GM06990 (cell line): ENCODE data around the gene EEF2K.

Source experiments
- DNase-seq: peaks from one replicate; pipeline ENCODE4 v3.0.0-alpha.2; 2011; ENCODE audit not compliant: insufficient read length; ENCODE audit errors: extremely low read depth
- H3K27me3 ChIP-seq: replicated peaks from 2 replicates; pipeline ENCODE4 v1.6.0; 2011; ENCODE audit warnings: low read length; ENCODE audit not compliant: control insufficient read depth, insufficient read depth
- H3K36me3 ChIP-seq: 2 replicates; pipeline ENCODE4 v1.5.1; 2011; ENCODE audit warnings: low read length; ENCODE audit not compliant: control insufficient read depth, insufficient read depth
- H3K4me3 ChIP-seq: replicated peaks from 2 replicates; pipeline ENCODE4 v1.5.1; 2011; ENCODE audit warnings: low read depth, mild to moderate bottlenecking, control low read depth, low read length
- TF ChIP-seq, protein P1 (sequence below): IDR thresholded peaks from 2 replicates; pipeline ENCODE4 v1.5.1; 2011; ENCODE audit warnings: low read length, control low read depth, mild to moderate bottlenecking, inconsistent platforms; ENCODE audit not compliant: insufficient read depth, poor library complexity, severe bottlenecking

EEF2K gene

DNA sequence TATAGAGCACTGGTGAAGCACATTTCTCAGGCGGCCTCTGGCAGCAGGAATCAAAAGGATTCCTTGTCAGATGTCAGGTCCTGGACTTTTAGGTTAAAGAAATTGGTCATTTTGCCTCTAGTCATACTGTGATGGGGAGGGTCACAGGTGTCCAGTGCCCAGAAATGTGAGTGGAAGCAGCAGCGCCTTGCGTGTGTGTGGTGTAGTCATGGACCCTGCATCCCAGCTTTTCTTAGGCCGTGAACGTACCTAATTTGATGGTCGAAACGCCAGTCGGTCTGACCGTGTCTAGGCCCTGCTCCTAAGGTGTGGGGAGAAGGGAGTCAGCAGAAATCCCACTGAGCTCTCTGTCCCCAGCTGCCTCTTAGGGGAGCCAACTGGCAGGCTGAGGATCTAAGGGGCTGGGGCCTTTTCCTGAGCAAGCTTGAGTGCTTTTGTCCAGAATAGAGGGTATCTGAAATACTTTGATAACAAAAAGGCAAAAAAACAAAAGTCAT lies 123.2 kb downstream of the EEF2K start:
- TF ChIP-seq, protein P1, sequence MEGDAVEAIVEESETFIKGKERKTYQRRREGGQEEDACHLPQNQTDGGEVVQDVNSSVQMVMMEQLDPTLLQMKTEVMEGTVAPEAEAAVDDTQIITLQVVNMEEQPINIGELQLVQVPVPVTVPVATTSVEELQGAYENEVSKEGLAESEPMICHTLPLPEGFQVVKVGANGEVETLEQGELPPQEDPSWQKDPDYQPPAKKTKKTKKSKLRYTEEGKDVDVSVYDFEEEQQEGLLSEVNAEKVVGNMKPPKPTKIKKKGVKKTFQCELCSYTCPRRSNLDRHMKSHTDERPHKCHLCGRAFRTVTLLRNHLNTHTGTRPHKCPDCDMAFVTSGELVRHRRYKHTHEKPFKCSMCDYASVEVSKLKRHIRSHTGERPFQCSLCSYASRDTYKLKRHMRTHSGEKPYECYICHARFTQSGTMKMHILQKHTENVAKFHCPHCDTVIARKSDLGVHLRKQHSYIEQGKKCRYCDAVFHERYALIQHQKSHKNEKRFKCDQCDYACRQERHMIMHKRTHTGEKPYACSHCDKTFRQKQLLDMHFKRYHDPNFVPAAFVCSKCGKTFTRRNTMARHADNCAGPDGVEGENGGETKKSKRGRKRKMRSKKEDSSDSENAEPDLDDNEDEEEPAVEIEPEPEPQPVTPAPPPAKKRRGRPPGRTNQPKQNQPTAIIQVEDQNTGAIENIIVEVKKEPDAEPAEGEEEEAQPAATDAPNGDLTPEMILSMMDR: no peak
- H3K36me3 ChIP-seq: peaks cover 27% of the 10 kb centered on the region
- DNase-seq: no peak
- H3K4me3 ChIP-seq: no peak overlapping the region
- no peaks in the 10 kb centered on the region for H3K27me3 ChIP-seq

DNA sequence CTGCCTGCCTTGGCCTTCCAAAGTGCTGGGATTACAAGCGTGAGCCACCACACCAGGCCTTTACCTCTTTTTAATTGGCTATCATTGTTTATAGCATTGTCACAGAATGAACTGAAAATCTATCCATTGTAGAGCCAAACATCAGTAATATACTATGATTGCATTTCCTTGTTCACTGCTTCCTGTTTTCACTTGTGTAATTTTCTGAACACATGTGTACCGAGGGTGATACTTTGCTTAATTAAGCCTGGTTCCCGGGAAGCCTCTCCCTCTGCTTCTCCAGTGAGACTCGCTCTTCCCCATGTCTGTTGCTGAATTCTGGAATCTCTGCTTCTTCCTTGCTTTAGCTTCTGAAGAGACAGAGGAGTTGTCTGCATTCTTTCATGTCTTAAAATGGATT lies 124.2 kb downstream of the EEF2K start:
- DNase-seq: no peak
- H3K36me3 ChIP-seq: peaks cover 19% of the 10 kb centered on the region
- TF ChIP-seq, protein P1: no peak

DNA sequence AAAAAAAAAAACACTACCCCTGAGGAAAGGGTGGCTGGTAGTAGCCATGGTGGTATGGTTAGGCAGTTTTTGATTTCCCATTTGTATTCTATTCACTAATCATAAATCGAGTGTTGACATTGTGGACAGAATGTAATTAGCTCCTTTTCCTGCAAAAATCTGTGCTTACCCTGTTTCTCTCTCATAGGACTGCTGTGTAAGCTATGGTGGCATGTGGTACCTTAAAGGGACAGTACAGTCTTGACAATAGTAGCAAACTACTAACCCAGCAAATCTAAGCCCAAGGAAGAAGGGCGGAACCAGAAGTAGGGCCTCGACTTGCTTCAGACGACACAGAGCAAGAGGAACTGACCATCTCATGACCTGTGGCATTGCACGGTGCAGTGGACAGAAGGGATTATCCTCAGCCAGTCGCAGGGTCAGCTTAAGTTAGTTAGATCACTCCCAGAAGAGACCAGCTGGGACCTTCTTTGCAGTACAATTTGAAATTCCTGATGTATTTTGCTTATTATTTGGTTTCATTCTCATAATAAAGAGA lies 127.4 kb downstream of the EEF2K start:
- TF ChIP-seq, protein P1: no peak
- no peak overlapping the region for H3K4me3 ChIP-seq
- no peak for DNase-seq
- H3K27me3 ChIP-seq: no peaks in the 10 kb centered on the region
- peaks cover 10% of the 10 kb centered on the region for H3K36me3 ChIP-seq

More for the DNA sequence above, 124.2 kb downstream of the EEF2K start:
- Histone ChIP-seq H3K27me3 (no peaks in the 10 kb centered on the region), H3K4me3 (no peak overlapping the region)

DNA sequence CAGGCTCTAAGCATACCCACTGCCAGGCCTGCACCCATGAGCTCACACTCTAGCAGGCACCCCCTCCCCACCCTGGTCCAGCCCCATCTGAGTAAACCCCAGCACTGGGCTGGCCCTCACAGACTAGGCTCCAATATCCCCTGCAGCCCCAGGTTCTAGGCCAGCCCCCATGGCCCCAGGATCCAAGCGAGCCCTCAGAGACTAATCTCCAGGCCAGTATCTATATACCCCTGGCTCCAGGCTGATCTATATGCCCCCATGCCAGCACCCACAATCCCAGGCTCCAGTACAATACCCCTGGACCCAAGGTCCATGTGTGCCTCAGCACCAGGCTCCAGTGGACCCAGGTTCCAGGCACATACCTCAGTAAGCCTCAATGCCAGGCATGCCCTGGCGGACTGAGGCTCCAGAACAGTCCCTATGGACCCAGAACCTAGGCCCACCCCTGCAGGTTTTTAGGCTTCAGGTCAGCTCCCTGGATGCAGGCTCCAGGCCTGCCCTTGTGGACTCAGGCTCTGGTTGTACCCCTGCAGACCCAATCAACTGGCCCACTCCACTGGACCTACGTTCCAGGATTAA lies 129.7 kb downstream of the EEF2K start:
- DNase-seq: no peak
- Histone ChIP-seq H3K36me3 (peaks cover 10% of the 10 kb centered on the region), H3K27me3 (no peaks in the 10 kb centered on the region), H3K4me3 (no peak overlapping the region)
- TF ChIP-seq, protein P1: no peak

DNA sequence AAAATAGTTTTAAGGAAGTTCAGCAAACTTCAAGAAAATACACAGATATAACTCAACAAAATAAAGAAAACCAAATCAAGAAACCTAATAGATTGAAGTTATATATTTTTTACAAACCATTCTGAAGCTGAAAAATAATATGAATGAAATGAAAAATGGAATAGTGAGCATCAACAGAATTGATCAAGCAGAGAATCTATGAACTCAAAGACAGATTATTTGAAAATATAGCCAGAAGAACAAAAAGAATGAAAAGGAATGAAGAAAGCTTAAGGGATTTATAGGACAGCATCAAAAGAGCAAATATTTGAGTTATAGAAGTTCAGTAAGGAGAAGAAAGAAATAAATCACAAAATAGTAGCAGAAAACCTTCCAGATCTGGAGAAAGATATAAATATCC lies 130.5 kb downstream of the EEF2K start:
- no peaks in the 10 kb centered on the region for H3K27me3 ChIP-seq
- H3K4me3 ChIP-seq: no peak overlapping the region
- DNase-seq: no peak
- peaks cover 10% of the 10 kb centered on the region for H3K36me3 ChIP-seq
- TF ChIP-seq, protein P1: no peak
